Amniotic epithelial cell (primary cell): ENCODE measurements around the gene CNR2.
"Not testable (repeated sequence)": the region's sequence is repeated elsewhere in the genome, so short reads cannot be mapped to it uniquely, and the experiment has no call there.

Experiments used
- DNase-seq: peaks from one replicate; pipeline ENCODE4 v3.0.0-alpha.2; 2010; ENCODE audit warnings: low read depth

Gene CNR2

GRCh38 chr1:23834156-23834555 lies 79.0 kb downstream of the CNR2 start:
- not testable (repeated sequence) for DNase-seq

GRCh38 chr1:23827717-23828116 lies 85.4 kb downstream of the CNR2 start:
- DNase-seq, result no peak

- not testable (repeated sequence) for DNase-seq
Measured at GRCh38 chr1:23826590-23826989, 86.6 kb downstream of the CNR2 start.

GRCh38 chr1:23825762-23826522 lies 87.2 kb downstream of the CNR2 start:
- no peak for DNase-seq

GRCh38 chr1:23825076-23825761 lies 87.9 kb downstream of the CNR2 start, which contains the start of gene HMGCL:
HMGCL (minus strand) TSS chr1:23825429; CDS start chr1:23825415, 14 bp downstream.
- DNase-seq, result peak; percentile 81

GRCh38 chr1:23824711-23825075 lies 88.5 kb downstream of the CNR2 start:
- DNase-seq, result no peak

GRCh38 chr1:23823767-23824166 lies 89.4 kb downstream of the CNR2 start:
- no peak for DNase-seq
